ENCODE results near the gene AHRR.
"Not testable (repeated sequence)": the region's sequence is repeated elsewhere in the genome, so short reads cannot be mapped to it uniquely, and the experiment has no call there.

Gene AHRR

GRCh38 chr5:305050-305449, 16.5 kb upstream of the AHRR start:
- peaks cover 10 to 47% (median 31%) of the 10 kb centered on the region in 4 experiments for H3K36me3 ChIP-seq (ENCODE audit: control insufficient read depth in 4 of 4, insufficient read depth in 4 of 4, low read length in 3 of 4)
- no peaks in the 10 kb centered on the region for H3K4me1 ChIP-seq (ENCODE audit: control extremely low read depth in 1 of 4, control insufficient read depth in 4 of 4, insufficient read depth in 4 of 4, low read length in 3 of 4)
- H3K9me3 ChIP-seq (ENCODE audit: control extremely low read depth in 1 of 5, control insufficient read depth in 4 of 5, insufficient read depth in 2 of 5, low read depth in 1 of 5, low read length in 4 of 5), result no peaks in the 10 kb centered on the region
- WGBS (ENCODE audit: insufficient coverage), result 90% methylated on average over 8 of the region's 9 CpGs
- ChIA-PET CTCF (no interaction called here), POLR2A (no interaction called here)
- H3K27ac ChIP-seq (ENCODE audit: insufficient read depth in 1 of 2, low read depth in 1 of 2, low read length in 2 of 2, poor library complexity in 1 of 2, severe bottlenecking in 2 of 2), result no peak overlapping the region
- H3K27me3 ChIP-seq (replicated peaks in 2 of 5; ENCODE audit: control insufficient read depth in 4 of 5, insufficient read depth in 5 of 5, low read length in 4 of 5), result no peaks in the 10 kb centered on the region
- H3K4me3 ChIP-seq (ENCODE audit: control insufficient read depth in 1 of 7, extremely low read depth in 1 of 7, insufficient read depth in 4 of 7, low read depth in 2 of 7, low read length in 6 of 7), result no peak overlapping the region
- no peak for DNase-seq

DNA sequence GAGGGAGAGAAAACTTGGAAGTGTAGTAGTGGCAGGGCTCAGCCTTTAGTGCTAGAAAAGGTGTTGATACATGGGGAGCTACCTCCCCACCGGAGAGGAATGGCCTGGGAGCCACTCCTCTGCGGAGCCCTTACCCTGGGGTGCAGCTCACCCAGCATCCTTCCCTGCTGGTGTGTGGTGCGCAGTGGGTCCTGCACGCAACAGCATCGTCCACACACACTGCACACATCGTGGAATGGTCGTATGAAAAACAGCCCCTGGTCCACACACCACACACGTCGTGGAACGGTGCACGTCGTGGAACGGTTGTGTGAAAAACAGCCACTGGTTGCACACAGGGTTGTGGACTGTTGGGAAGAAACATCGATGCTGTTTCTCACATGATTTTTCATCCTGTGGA, 16.1 kb upstream of the AHRR start:
- Histone ChIP-seq H3K27me3 (replicated peaks in 2 of 5; ENCODE audit: control insufficient read depth in 4 of 5, insufficient read depth in 5 of 5, low read length in 4 of 5) (no peaks in the 10 kb centered on the region), H3K4me3 (ENCODE audit: control insufficient read depth in 1 of 7, extremely low read depth in 1 of 7, insufficient read depth in 4 of 7, low read depth in 2 of 7, low read length in 6 of 7) (no peak overlapping the region), H3K9me3 (ENCODE audit: control extremely low read depth in 1 of 5, control insufficient read depth in 4 of 5, insufficient read depth in 2 of 5, low read depth in 1 of 5, low read length in 4 of 5) (no peaks in the 10 kb centered on the region), H3K36me3 (ENCODE audit: control insufficient read depth in 4 of 4, insufficient read depth in 4 of 4, low read length in 3 of 4) (peaks cover 12 to 51% (median 34%) of the 10 kb centered on the region in 4 experiments), H3K27ac (ENCODE audit: insufficient read depth in 1 of 2, low read depth in 1 of 2, low read length in 2 of 2, poor library complexity in 1 of 2, severe bottlenecking in 2 of 2) (no peak overlapping the region), H3K4me1 (ENCODE audit: control extremely low read depth in 1 of 4, control insufficient read depth in 4 of 4, insufficient read depth in 4 of 4, low read length in 3 of 4) (no peaks in the 10 kb centered on the region)
- POLR2A ChIA-PET, result no interaction called here
- WGBS (ENCODE audit: insufficient coverage), result 98% methylated on average over 14 of the region's 14 CpGs
- CTCF ChIA-PET, result no interaction called here
- no peak for DNase-seq

DNA sequence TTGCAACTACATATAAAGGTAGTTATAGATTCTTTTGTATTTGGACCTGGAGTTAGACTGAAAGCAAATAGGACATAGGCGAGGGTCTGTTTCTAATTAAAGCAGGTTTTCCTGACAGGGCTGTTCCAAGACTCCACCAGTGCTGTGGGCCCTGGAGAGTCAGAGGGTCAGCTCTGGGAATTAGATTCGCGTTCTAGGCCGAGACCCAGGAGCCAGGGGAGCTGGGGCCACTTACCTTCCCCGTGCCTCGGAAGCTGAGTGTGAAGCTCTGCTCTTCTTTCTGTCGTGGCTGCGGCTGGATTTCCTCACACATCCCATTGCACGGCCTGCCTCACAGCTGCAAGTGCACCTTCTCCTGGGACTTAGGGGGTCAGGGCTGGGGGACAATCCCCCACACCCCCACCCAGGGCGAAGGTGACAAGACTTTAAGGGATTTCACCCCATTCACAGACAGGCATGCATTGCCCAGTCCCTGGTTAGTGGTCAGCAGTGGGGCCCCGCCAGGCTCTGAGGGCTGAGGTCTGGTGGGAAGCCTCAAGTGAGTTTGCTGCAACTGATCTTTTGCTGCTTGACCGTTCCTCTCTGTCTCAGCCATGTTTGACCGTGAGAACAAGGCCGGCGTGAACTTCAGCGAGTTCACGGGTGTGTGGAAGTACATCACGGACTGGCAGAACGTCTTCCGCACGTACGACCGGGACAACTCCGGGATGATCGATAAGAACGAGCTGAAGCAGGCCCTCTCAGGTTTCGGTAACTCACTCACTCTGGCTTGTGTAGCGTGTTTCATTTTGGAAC, 15.3 kb upstream of the AHRR start:
- H3K4me1 ChIP-seq (ENCODE audit: control extremely low read depth in 1 of 4, control insufficient read depth in 4 of 4, insufficient read depth in 4 of 4, low read length in 3 of 4), result no peaks in the 10 kb centered on the region
- DNase-seq, result no peak
- ChIA-PET CTCF (no interaction called here), POLR2A (no interaction called here)
- no peaks in the 10 kb centered on the region for H3K27me3 ChIP-seq (replicated peaks in 2 of 5; ENCODE audit: control insufficient read depth in 4 of 5, insufficient read depth in 5 of 5, low read length in 4 of 5)
- no peak overlapping the region for H3K27ac ChIP-seq (ENCODE audit: insufficient read depth in 1 of 2, low read depth in 1 of 2, low read length in 2 of 2, poor library complexity in 1 of 2, severe bottlenecking in 2 of 2)
- peaks cover 15 to 57% (median 39%) of the 10 kb centered on the region in 4 experiments for H3K36me3 ChIP-seq (ENCODE audit: control insufficient read depth in 4 of 4, insufficient read depth in 4 of 4, low read length in 3 of 4)
- H3K4me3 ChIP-seq (ENCODE audit: control insufficient read depth in 1 of 7, extremely low read depth in 1 of 7, insufficient read depth in 4 of 7, low read depth in 2 of 7, low read length in 6 of 7), result no peak overlapping the region
- 97% methylated on average over 26 of the region's 28 CpGs for WGBS (ENCODE audit: insufficient coverage)
- no peaks in the 10 kb centered on the region for H3K9me3 ChIP-seq (ENCODE audit: control extremely low read depth in 1 of 5, control insufficient read depth in 4 of 5, insufficient read depth in 2 of 5, low read depth in 1 of 5, low read length in 4 of 5)

DNA sequence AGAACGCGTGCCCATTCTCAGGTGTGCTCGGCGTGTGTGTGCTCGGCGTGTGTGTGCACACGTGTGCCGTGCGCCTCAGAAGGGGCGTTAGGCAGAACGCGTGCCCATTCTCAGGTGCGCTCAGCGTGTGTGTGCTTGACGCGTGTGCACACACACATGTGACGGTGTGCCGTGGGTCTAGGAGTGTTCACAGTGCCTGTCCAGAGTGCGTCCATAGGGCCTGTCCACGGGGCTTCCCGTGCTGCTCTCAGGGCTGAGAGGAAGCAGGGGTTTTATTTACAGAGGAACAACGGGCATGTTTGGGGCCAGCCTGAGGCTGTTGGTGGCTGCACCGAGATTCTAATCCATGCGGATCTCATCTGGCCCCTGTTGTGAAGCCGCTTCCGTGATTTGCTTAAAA, 14.2 kb upstream of the AHRR start:
- no peaks in the 10 kb centered on the region for H3K4me1 ChIP-seq (ENCODE audit: control extremely low read depth in 1 of 4, control insufficient read depth in 4 of 4, insufficient read depth in 4 of 4, low read length in 3 of 4)
- H3K9me3 ChIP-seq (ENCODE audit: control extremely low read depth in 1 of 5, control insufficient read depth in 4 of 5, insufficient read depth in 2 of 5, low read depth in 1 of 5, low read length in 4 of 5), result no peaks in the 10 kb centered on the region
- no peak overlapping the region for H3K27ac ChIP-seq (ENCODE audit: insufficient read depth in 1 of 2, low read depth in 1 of 2, low read length in 2 of 2, poor library complexity in 1 of 2, severe bottlenecking in 2 of 2)
- ChIA-PET CTCF (no interaction called here), POLR2A (no interaction called here)
- WGBS (ENCODE audit: insufficient coverage), result 97% methylated on average over 18 of the region's 26 CpGs
- no peaks in the 10 kb centered on the region for H3K27me3 ChIP-seq (replicated peaks in 2 of 5; ENCODE audit: control insufficient read depth in 4 of 5, insufficient read depth in 5 of 5, low read length in 4 of 5)
- H3K36me3 ChIP-seq (ENCODE audit: control insufficient read depth in 4 of 4, insufficient read depth in 4 of 4, low read length in 3 of 4), result peaks cover 15 to 66% (median 45%) of the 10 kb centered on the region in 4 experiments
- H3K4me3 ChIP-seq (ENCODE audit: control insufficient read depth in 1 of 7, extremely low read depth in 1 of 7, insufficient read depth in 4 of 7, low read depth in 2 of 7, low read length in 6 of 7), result no peak overlapping the region
- no peak for DNase-seq

DNA sequence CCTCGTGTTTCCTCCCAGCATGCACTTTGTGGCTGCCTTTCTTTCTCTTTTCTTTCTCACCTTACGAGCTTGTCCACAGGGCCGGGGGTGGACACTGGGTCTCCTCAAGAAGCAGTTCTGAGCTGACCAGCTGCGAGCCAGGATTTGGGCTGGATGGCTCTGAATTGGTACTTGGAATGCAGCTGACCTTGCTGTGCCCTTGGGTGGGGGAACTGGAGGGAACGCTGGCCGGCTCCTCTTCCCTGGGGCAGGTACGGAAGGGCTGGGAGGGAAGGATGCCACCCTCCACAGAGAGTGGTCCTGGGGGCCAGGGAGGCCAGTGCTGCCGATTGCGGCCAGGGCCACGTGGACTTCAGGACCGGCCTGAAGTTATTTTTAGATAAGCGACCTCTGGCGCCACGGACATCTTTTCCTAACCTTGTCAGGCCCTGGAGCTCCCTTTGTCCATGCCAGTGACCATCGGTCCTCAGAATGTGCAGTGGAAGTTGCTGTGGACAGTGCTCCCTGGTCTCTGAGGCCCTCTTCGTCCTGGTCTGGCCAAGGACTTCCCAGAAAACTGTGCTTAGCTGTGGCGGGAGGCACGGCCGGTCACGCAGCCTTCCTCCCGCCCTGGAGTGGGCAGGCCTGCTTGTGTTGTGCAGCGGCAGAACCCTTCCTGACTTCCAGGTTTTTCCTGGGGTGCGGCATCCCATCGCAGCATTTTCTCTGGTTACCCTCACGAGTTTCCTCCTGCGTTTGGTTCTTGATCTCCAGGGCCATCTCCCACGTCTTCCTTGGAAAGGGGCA, 13.5 kb upstream of the AHRR start:
- no peaks in the 10 kb centered on the region for H3K9me3 ChIP-seq (ENCODE audit: control extremely low read depth in 1 of 5, control insufficient read depth in 4 of 5, insufficient read depth in 2 of 5, low read depth in 1 of 5, low read length in 4 of 5)
- POLR2A ChIA-PET, result no interaction called here
- CTCF ChIA-PET, result interaction anchor here (1.1 kb wide), 1 partner anchor 118 kb away, joined by 3 read pairs; no protein-coding TSS in a partner anchor
- no peak overlapping the region for H3K27ac ChIP-seq (ENCODE audit: insufficient read depth in 1 of 2, low read depth in 1 of 2, low read length in 2 of 2, poor library complexity in 1 of 2, severe bottlenecking in 2 of 2)
- H3K27me3 ChIP-seq (replicated peaks in 2 of 5; ENCODE audit: control insufficient read depth in 4 of 5, insufficient read depth in 5 of 5, low read length in 4 of 5), result no peaks in the 10 kb centered on the region
- no peaks in the 10 kb centered on the region for H3K4me1 ChIP-seq (ENCODE audit: control extremely low read depth in 1 of 4, control insufficient read depth in 4 of 4, insufficient read depth in 4 of 4, low read length in 3 of 4)
- 94% methylated on average over 24 of the region's 27 CpGs for WGBS (ENCODE audit: insufficient coverage)
- DNase-seq, result no peak
- H3K36me3 ChIP-seq (ENCODE audit: control insufficient read depth in 4 of 4, insufficient read depth in 4 of 4, low read length in 3 of 4), result peaks cover 15 to 70% (median 46%) of the 10 kb centered on the region in 4 experiments
- no peak overlapping the region for H3K4me3 ChIP-seq (ENCODE audit: control insufficient read depth in 1 of 7, extremely low read depth in 1 of 7, insufficient read depth in 4 of 7, low read depth in 2 of 7, low read length in 6 of 7)

- WGBS (ENCODE audit: insufficient coverage), result 95% methylated on average over 18 of the region's 18 CpGs
- H3K9me3 ChIP-seq (ENCODE audit: control extremely low read depth in 1 of 5, control insufficient read depth in 4 of 5, insufficient read depth in 2 of 5, low read depth in 1 of 5, low read length in 4 of 5), result no peaks in the 10 kb centered on the region
- CTCF ChIA-PET, result interaction anchor here (1.1 kb wide), 1 partner anchor 117 kb away, joined by 3 read pairs; no protein-coding TSS in a partner anchor
- H3K27me3 ChIP-seq (replicated peaks in 2 of 5; ENCODE audit: control insufficient read depth in 4 of 5, insufficient read depth in 5 of 5, low read length in 4 of 5), result no peaks in the 10 kb centered on the region
- POLR2A ChIA-PET, result interaction anchor here (0.6 kb wide), 1 partner anchor 108 kb away, joined by 3 read pairs; no protein-coding TSS in a partner anchor
- no peak overlapping the region for H3K4me3 ChIP-seq (ENCODE audit: control insufficient read depth in 1 of 7, extremely low read depth in 1 of 7, insufficient read depth in 4 of 7, low read depth in 2 of 7, low read length in 6 of 7)
- no peaks in the 10 kb centered on the region for H3K4me1 ChIP-seq (ENCODE audit: control extremely low read depth in 1 of 4, control insufficient read depth in 4 of 4, insufficient read depth in 4 of 4, low read length in 3 of 4)
- peaks cover 15 to 77% (median 53%) of the 10 kb centered on the region in 4 experiments for H3K36me3 ChIP-seq (ENCODE audit: control insufficient read depth in 4 of 4, insufficient read depth in 4 of 4, low read length in 3 of 4)
- no peak for DNase-seq
- H3K27ac ChIP-seq (ENCODE audit: insufficient read depth in 1 of 2, low read depth in 1 of 2, low read length in 2 of 2, poor library complexity in 1 of 2, severe bottlenecking in 2 of 2), result no peak overlapping the region
Observed at GRCh38 chr5:308672-309271, 12.7 kb upstream of the AHRR start.

DNA sequence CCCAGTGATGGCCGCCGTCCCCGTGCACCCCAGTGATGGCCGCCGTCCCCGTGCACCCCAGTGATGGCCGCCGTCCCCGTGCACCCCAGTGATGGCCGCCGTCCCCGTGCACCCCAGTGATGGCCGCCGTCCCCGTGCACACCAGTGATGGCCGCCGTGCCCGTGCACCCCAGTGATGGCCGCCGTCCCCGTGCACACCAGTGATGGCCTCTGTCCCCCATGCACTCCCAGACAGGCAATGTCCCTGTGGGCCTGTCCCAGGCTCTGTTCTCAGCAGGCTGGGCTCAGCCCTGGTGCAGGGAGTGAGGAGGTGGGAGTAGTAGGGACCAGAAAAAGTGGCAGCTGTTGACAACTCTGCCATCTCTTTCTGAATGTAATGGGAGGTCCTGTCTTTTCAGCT, 11.7 kb upstream of the AHRR start:
- CTCF ChIA-PET; H3K27ac ChIP-seq (ENCODE audit: insufficient read depth in 1 of 2, low read depth in 1 of 2, low read length in 2 of 2, poor library complexity in 1 of 2, severe bottlenecking in 2 of 2); H3K9me3 ChIP-seq (ENCODE audit: control extremely low read depth in 1 of 5, control insufficient read depth in 4 of 5, insufficient read depth in 2 of 5, low read depth in 1 of 5, low read length in 4 of 5); DNase-seq; POLR2A ChIA-PET; H3K4me3 ChIP-seq (ENCODE audit: control insufficient read depth in 1 of 7, extremely low read depth in 1 of 7, insufficient read depth in 4 of 7, low read depth in 2 of 7, low read length in 6 of 7); H3K4me1 ChIP-seq (ENCODE audit: control extremely low read depth in 1 of 4, control insufficient read depth in 4 of 4, insufficient read depth in 4 of 4, low read length in 3 of 4); H3K27me3 ChIP-seq (replicated peaks in 2 of 5; ENCODE audit: control insufficient read depth in 4 of 5, insufficient read depth in 5 of 5, low read length in 4 of 5): not testable (repeated sequence)
- WGBS (ENCODE audit: insufficient coverage), result 100% methylated on average over 10 of the region's 21 CpGs
- H3K36me3 ChIP-seq (ENCODE audit: control insufficient read depth in 4 of 4, insufficient read depth in 4 of 4, low read length in 3 of 4), result peaks cover 15 to 87% (median 61%) of the 10 kb centered on the region in 4 experiments
